ENCODE measurements around the gene CSF1.
A peak's percentile ranks its signal among the peaks of the same experiment; 100 is the strongest.

Gene CSF1

GRCh38 chr1:109924316-109924715 is 13.7 kb downstream of the CSF1 start:
- H3K4me1 ChIP-seq: peaks cover 7% of the 10 kb centered on the region

GRCh38 chr1:109925159-109925990 is 14.7 kb downstream of the CSF1 start:
- Histone ChIP-seq H3K9ac (no peak overlapping the region), H3K4me2 (ENCODE audit: low read length) (no peak overlapping the region), H3K9me3 (ENCODE audit: control insufficient read depth, low read length) (no peaks in the 10 kb centered on the region), H3K27ac (no peak overlapping the region), H3K27me3 (ENCODE audit: control insufficient read depth, insufficient read depth, low read length) (no peaks in the 10 kb centered on the region), H3K79me2 (no peaks in the 10 kb centered on the region), H3K4me1 (peaks cover 7% of the 10 kb centered on the region), H2AFZ (no peak overlapping the region), H3K4me3 (ENCODE audit: low read depth, low read length) (no peak overlapping the region), H3K36me3 (ENCODE audit: control insufficient read depth, insufficient read depth, low read length) (no peaks in the 10 kb centered on the region)
- TF ChIP-seq CTCF (IDR thresholded peaks at IDR 0.05): no peak

More at GRCh38 chr1:109924316-109924715, 13.7 kb downstream of the CSF1 start:
- no peak overlapping the region for H2AFZ ChIP-seq
- H3K4me3 ChIP-seq (ENCODE audit: low read depth, low read length): no peak overlapping the region
- H3K4me2 ChIP-seq (ENCODE audit: low read length): no peak overlapping the region
- H3K27ac ChIP-seq: no peak overlapping the region
- H3K9me3 ChIP-seq (ENCODE audit: control insufficient read depth, low read length): no peaks in the 10 kb centered on the region
- no peak for TF ChIP-seq CTCF (IDR thresholded peaks at IDR 0.05)
- H3K9ac ChIP-seq: no peak overlapping the region
- no peaks in the 10 kb centered on the region for H3K27me3 ChIP-seq (ENCODE audit: control insufficient read depth, insufficient read depth, low read length)
- no peaks in the 10 kb centered on the region for H3K36me3 ChIP-seq (ENCODE audit: control insufficient read depth, insufficient read depth, low read length)
- no peaks in the 10 kb centered on the region for H3K79me2 ChIP-seq

- Histone ChIP-seq H3K9me3 (ENCODE audit: control insufficient read depth, low read length) (no peaks in the 10 kb centered on the region), H3K79me2 (no peaks in the 10 kb centered on the region), H3K4me2 (ENCODE audit: low read length) (no peak overlapping the region), H3K27me3 (ENCODE audit: control insufficient read depth, insufficient read depth, low read length) (no peaks in the 10 kb centered on the region), H3K4me1 (peaks cover 10% of the 10 kb centered on the region), H3K27ac (no peak overlapping the region), H2AFZ (no peak overlapping the region), H3K4me3 (ENCODE audit: low read depth, low read length) (no peak overlapping the region), H3K9ac (no peak overlapping the region), H3K36me3 (ENCODE audit: control insufficient read depth, insufficient read depth, low read length) (no peaks in the 10 kb centered on the region)
- TF ChIP-seq CTCF (IDR thresholded peaks at IDR 0.05): no peak
Observed at GRCh38 chr1:109926662-109927300, 16.1 kb downstream of the CSF1 start.

- no peaks in the 10 kb centered on the region for H3K79me2 ChIP-seq
- no peak overlapping the region for H3K4me3 ChIP-seq (ENCODE audit: low read depth, low read length)
- H3K9ac ChIP-seq: no peak overlapping the region
- H3K4me1 ChIP-seq: peaks cover 10% of the 10 kb centered on the region
- H3K36me3 ChIP-seq (ENCODE audit: control insufficient read depth, insufficient read depth, low read length): no peaks in the 10 kb centered on the region
- no peak for TF ChIP-seq CTCF (IDR thresholded peaks at IDR 0.05)
- H3K27me3 ChIP-seq (ENCODE audit: control insufficient read depth, insufficient read depth, low read length): no peaks in the 10 kb centered on the region
- peak overlapping the region; percentile 51 for H3K27ac ChIP-seq
- no peak overlapping the region for H2AFZ ChIP-seq
- H3K9me3 ChIP-seq (ENCODE audit: control insufficient read depth, low read length): no peaks in the 10 kb centered on the region
- no peak overlapping the region for H3K4me2 ChIP-seq (ENCODE audit: low read length)
Observed at GRCh38 chr1:109927356-109927755, 16.7 kb downstream of the CSF1 start.

Measured in parathyroid adenoma (tissue), 2 donors.